Fibroblast of gingiva (primary cell): ENCODE data around the gene EGR4.
"Not testable (repeated sequence)": the region's sequence is repeated elsewhere in the genome, so short reads cannot be mapped to it uniquely, and the experiment has no call there.

Source experiments
- DNase-seq: peaks from one replicate; pipeline ENCODE4 v3.0.0-alpha.2; 2011; ENCODE audit warnings: low read depth

The EGR4 gene

DNA sequence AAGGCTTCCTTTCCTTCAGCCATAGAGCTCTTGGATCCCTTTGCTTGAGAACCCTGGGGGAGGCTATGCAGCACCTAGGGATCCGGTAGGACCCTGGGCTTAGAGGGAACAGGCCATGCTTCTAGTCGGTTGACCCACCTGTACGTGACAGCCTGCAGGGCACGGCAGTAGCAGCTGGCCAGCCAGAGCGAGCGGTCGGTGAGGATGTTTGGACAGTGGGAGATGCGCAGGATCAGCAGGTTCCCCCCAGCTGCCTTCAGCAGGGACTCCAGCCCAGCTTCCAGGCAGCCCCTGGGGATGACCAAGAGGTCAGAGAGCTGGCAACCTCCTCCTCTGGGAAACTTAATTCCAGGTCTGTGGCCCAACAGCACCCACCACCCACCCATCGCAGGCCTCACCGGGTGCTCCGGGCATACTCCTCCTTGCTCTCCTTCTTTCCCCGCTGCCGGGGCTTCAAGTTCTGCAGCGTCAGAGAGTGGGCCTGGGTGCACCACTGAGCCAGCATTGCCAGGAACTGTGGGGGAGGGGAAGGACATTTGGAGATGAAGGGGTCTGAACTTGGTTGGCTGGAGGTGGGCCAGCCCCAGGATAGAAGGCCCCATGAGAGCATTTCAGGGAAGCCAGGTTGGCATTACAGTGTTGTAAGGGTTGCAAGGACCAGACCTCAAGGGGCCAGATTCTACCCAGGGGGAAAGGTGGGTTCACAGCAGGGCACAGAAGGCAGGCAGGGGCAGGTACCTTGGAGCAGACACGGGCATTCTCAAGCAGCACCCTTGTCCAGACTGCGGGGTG, 29.6 kb downstream of the EGR4 start:
- DNase-seq, result no peak

DNA sequence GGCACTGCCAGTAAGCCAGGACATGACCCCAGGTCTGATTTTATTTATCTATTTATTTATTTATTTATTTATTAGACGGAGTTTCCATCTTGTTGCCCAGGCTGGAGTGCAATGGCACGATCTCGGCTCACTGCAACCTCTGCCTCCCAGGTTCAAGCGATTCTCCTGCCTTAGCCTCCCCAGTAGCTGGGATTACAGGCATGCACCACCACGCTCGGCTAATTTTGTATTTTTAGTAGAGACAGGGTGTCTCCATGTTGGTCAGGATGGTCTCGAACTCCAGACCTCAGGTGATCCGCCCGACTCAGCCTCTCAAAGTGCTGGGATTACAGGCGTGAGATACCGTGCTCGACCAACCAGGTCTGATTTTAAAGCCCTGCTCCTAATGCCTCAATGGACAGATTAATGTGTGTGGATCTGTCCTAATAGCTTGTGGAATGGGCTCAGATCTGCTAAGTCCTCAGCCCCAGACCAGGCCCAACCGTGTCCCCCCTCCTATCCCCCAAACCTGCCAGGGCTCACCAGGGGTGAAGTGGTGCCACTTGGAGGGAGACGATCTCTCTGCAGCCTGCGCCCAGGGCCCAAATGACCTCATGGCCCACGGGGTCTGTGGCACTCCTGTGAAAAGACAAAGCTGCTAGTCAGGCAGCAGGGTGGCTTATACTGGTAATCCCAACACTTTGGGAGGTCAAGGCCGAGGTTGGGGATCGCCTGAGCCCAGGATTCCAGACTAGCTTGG, 30.5 kb downstream of the EGR4 start:
- not testable (repeated sequence) for DNase-seq

DNA sequence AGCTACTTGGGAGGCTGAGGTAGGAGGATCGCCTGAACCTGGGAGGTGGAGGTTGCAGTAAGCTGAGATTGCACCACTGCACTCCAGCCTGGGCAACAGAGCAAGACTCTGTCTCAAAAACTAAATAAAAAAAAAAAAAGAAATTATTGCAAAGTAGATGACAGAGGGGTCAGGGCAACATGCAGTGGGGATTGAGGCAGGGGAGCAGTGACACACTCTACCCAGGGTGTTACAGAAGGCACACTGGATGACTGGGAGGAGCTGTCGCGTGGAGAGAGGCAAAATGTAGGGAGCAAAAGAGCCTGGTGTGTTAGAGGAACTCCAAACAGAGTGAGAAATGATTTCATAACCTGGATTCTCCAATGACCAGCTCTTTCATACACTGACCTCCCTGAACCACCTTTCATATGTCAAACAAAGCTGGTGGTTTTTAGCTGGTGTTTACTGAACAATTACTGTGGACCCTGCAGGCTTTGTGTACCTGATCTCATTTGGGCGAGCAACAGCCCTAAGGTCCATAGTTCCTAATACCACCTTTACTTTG, 31.2 kb downstream of the EGR4 start:
- no peak for DNase-seq

DNA sequence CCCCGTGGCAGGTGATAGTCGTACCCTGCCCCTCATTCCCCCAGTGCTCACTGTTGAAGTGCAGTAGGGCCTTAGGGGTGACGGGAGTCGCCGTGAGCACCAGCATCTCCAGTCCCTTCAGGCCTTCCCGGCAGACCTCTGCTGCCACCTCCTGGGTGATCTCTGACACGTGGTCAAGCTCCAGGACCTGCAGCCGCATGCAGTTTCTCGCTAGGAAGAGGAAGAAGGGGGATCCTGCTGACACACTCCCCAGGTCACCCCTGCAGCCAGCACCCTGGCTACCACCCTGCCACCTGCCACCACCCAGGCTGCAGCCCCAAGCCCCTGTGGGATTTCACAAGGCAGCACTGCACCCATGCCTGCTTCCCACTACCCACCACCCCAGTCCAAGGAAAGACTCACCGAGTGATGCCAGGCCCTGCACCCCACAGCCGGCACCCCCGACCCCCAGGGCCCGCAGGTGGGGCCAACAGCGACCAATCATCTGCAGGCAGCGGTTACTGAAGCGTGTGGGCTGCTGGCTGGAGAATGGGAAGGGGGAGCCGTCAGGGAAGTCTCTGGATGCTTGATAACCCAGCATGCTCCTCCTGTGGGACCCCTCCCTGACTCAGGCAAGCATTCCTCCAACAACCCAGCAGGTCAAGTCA, 32.9 kb downstream of the EGR4 start:
- peak; percentile 47 for DNase-seq

DNA sequence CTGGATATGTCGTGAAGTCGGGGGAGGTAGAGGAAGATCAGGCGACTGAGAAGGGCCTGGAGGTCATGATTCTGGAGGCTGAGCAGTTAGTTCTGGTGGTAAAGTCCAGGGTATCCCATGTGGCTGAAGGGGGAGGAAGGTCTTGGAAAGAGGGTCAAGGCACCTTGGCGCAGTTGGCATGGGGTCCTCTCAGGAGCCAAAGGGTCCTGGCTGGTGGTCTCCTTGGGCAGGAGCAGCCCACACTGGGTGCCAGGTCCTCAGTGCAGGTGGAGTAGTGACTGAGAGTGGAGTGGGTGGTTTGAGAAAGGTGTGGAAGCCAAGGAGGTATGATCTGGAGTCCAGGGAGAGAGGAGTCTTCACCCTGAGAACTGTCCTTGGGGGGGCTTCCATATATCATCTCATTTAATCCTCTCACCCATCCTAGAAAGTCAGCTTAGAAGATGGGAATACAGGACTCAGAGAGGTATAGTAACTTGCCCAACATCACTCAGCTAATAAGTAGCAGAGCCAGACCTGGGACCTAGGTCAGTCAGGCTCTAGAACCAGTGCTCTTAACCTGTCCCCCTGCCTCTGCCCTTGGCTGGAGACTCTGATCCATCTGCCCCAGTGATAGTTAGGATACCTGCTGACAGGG, 33.5 kb downstream of the EGR4 start:
- no peak for DNase-seq

DNA sequence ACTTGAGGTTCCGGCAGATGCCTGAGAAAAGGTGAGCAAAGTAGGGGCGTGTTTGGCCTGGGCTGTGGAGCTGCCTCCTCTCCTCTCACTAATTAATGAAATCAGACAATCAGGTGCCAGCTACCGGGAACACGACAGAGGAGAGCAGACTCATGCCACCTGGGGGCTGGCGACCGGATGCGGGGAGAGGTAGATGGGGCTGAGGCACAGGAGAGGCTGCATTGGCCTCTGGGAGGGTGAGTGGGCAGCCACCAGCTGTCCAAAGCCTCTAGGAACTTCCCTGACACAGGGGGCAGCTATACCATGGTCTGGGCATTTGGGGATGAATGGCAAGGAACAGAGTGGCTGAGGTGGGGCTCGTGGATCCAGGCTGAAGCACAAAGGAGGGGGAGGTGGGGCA, 34.1 kb downstream of the EGR4 start:
- DNase-seq, result no peak

DNA sequence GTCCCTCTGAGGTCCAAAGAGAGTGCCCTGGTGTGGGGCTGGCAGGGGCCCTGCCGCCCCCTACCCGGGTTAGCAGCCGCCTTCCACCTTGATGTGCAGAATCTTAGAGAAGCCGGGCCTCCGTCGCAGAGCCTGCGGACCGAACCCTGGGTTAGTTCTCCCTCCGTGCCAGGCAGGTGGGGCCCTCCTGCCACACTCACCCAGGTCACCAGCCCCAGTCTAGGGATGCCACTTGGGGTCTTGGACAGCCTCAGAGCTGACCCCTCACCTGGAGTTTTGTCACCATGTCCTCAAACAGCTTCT, 34.5 kb downstream of the EGR4 start:
- DNase-seq, result no peak

DNA sequence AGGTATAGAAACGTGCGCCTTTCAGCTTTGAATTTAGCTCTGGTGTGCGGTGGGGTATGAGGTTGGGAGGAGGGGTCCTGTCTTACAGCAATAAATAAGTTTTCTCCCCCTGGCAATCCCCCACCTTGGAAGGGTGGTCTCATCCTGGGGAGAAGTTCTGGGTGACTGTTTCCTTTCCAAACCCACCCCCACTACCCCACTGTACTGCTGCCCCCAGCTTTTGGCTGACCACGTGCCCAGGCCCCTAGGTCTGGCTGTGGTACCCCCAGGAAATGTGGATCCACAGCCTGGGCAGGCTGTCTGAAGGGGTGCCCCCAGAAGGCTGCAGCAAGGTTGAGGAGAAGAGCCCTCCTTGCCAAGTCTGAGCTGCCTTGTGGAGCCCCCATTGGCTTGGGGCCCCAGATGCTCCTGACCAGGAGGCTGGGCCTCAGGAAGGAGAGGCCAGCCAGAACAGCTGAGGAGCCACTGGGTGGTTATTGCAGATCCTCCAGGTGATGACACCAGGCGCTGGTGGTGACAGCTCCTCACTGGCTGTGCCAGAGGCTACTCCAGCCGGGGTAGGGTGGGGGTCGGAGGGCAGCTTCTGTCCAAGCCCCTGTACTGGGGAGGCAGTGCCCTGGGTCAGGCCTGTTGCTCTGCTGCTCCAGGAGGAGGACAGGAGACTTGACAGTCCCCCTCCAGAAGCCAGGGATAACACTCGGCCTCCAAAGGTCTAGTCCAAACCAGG, 35.0 kb downstream of the EGR4 start:
- no peak for DNase-seq

DNA sequence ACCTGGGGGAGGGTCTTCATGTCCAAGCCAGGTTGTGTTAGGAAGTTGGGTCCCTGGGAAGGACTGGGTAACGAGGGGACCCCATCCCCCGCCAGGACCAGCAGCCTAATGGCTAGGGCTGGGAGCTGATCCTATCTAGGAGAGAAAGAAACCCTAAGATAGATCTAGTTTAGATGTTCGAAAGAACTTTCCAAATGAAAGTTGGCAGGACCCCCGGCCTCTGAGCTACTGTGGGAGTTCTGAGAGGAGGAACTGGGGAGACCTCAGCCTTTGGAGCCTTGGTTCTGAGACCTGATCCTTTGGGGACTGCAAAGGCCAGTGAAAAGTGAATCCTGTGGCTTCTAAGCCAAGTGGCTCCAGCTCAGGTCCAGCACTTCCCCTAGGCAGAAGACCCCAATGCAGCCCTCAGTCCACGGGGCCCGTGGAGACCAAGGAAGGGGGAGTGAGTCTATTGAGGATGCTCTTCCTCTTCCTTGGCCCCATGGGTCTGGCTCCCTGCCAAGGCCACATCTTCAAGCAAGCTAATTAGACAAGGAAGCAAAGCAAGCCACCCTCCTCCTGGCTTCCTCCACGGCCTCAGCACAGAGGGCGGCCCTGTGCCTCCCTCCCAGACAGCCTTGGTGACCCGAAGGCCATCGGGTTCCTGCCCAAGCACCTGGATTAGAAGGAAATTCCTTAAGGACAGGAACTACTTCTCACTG, 35.8 kb downstream of the EGR4 start:
- DNase-seq, result no peak

DNA sequence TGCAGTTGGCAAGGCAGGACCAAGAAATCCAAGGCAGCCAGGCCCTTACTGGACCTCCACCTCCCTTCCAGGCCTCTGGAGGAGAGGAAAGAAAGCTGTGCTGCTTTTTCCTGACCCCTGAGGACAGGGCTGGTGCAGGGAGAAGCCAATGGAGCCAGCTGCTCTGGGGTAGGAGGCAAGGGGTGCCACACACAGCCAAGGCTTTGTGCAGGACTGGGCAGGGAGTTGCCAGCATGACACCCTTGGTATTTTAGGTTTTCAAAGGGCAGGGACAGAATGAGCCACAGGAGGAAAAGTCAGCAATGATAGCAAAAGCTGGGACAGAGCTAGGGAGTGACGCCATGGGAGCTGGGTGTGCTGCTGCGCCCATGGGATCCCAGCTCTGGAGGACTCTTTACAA, 36.3 kb downstream of the EGR4 start:
- DNase-seq, result no peak

DNA sequence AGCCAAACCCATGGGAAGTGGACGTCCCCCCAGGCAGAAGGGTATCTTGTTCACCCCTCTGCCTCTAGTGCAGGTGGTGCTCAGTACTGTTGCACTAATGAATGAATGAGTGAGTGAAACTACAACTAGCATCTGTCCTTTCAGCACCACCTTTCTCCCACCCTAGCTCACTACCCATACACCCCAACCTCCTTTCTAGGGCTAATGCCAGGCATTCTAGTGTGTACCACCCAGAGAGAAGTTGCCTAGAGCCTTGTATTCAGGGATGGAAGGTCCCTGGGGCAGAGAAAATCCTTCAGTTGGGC, 36.8 kb downstream of the EGR4 start:
- no peak for DNase-seq

DNA sequence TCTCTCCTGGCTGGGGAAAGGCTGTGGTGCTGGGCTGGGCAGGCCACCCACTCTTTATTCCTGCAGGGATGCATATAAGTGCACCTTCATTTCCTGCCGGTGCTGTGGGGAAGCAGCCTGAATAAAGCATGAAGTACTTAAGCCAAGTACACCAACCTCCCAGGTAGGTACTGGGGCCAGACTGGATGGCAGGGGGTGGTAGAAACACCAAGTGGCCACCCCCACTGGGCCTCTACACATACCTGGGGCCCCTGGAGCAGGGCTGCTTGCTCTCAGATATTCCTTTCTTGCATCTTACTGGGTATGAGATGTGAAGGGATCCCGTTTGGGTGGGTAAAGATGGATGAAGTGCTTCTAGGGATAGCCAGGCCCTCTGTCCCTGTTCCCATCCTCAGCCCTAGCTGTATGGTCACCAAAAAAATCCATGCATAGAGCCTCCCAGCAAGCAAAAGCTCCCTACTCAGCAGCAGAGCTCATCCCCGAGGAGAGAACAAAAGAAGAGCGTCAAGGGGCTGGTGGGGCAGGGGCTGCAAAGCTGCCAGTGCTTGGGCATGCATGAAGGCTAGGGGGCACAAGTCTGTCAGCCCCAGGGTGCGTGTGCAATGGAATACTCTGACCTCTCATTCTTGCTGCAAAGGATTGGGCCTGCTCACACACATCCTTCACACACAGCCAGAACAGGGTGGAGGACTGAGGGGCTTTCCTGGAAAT, 37.3 kb downstream of the EGR4 start:
- DNase-seq, result no peak

DNA sequence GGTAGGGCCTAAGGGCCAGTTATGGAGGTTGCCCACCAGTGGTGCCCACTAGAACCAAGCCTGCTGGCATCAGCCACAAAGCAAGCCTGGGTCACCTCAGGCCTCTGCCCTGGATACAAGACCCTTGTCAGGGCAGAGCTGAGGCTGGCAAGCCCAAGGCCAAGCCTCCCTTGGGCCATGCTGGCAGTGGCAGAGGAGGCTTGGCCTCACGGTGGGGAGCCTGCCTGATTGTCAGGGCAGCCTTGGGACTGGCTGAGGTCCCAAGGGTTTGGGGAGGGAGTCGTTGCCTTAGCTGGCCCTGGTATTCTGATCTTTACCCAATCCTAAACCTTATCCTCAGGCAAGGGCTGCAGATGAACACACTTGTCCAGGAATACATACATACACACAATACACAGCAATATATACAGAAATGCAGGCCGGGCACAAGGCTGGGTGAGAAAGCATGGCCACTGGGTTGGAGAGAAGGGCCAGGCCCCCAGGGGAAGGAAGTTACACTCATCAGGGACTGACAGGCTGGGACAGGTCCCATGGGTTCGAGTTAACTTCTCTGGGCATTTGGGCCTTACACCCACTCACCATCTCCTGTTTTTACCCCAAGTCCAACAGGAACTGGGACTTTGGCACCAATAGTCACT, 38.2 kb downstream of the EGR4 start:
- no peak for DNase-seq

DNA sequence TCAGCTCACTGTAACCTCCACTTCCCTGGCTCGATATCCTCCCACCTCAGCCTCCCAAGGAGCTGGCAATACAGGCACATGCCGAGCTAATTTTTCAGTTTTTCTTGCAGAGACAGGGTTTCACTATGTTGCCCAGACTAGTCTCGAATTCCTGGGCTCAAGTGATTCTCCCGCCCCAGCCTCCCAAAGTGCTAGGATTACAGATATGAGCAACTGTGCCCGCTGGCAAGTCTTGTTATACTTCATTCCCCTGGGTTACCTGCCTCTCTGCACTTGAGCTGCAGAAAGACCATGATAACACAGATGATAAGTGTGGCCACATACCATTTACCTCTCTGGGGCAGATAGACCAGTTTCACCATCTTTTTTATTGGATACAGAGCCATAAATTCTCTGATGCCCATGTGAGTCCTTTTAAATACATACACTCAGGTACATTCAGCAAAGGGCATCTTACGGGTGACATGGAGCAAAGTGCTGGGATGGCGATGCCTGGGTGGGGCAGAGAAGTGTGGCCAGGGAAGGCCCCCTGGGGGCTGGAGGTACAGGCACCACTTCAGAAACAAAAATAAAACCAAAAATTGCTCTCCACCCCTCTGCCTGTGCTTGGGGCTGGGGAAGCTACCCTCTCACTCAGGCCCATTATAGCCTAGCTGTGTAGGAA, 38.9 kb downstream of the EGR4 start:
- no peak for DNase-seq

DNA sequence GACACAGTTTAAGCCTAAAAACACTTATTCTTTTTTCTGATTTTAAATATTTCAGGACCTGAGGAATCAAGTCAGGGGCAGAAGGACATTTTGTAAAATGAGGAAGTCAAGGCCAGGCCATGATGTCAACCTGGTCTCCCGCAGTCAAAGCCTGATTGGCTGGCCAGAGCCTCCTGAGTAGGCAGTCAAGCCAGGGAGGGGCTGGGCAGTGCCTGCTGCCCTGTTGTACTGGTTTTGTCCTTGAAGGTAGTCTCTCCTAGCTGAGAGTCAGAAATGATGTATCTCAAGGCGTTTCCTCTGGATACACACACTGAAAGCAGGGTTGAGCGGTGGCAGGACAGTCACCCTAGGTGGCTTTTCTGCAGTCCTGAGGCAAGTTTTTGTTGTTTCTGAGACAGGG, 39.4 kb downstream of the EGR4 start:
- no peak for DNase-seq

DNA sequence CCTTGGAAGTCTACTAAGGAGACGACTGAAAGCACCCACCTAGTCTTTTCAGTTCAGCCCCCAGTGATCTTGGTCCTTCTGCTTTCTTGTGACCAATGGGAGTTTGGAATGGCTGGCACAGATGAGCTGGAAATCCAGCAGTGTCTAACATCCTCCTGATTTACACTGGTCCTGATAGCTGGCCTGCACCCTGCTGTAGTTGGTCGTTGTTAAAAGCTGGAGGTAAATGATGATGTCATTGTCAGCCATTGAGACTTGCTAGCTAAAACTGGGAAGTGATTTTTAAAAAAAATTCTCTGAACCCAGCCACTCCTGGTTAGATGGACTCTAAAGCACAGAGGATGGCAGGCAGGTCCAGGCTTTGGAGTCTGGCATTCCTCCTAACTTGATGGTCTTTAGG, 39.9 kb downstream of the EGR4 start:
- DNase-seq, result no peak

DNA sequence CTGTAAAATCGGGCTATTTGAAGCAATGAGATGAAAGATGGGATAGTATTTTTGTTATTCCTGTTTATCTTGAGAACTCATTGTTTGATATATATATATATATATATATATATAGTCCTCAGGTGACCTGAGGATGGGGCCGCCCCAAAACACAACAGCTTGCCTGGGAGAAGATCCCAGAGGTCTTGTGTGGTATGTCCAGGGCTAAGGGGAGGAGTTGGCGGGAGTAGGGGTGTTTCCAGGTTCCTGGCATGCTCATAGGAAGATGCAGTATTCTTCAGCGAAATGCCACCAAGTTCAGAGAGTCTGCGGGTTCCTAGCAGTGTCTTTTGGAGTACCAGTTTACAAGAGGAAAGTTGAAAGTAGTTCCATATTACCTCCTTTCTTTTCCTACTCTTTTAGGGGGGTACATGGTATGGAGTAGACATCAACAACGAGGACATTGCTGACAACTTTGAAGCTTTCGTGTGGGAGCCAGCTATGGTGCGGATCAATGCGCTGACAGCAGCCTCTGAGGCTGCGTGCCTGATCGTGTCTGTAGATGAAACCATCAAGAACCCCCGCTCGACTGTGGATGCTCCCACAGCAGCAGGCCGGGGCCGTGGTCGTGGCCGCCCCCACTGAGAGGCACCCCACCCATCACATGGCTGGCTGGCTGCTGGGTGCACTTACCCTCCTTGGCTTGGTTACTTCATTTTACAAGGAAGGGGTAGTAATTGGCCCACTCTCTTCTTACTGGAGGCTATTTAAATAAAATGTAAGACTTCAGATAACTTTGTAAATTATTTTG, 40.9 kb downstream of the EGR4 start:
- no peak for DNase-seq

DNA sequence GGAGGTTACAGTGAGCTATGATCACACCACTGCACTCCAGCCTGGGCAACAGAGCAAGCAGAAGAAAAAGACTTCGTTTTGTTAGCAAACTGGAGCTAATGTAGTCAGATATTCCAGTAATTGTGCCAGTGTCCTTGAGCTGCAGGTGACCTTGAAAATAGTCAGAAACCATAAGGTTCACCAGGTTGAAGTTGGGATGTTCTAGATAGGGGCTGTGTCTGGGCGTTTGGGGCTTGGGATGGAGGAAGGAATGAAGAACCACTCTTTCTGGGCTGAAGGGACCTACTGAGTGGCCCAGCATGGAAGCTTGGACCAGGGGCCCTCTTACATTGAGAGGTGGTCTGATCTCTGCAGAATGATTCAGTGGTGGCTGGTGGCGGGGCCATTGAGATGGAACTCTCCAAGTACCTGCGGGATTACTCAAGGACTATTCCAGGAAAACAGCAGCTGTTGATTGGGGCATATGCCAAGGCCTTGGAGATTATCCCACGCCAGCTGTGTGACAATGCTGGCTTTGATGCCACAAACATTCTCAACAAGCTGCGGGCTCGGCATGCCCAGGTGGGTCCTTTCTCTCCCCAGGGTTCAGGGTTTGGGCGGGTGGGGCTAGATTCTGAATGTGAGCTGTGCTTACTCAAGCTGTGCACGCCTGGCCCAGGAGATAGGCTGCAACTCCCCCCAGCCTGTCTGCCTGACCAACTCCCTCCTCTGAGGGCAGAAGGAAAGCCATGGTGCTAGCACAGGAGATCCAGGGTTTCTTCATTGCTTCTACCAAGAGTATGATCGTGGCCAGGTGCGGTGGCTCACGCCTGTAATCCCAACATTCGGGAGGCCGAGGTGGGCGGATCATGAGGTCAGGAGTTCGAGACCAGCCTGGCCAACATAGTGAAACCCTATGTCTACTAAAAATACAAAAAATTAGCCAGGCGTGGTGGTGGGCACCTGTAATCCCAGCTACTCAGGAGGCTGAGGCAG, 42.2 kb downstream of the EGR4 start:
- DNase-seq, result no peak
